ENCODE results near the gene CGB5.

CGB5 gene

GRCh38 chr19:49091391-49092038 is 47.9 kb downstream of the CGB5 start:
- H3K4me3 ChIP-seq (ENCODE audit: low read depth, low read length), result no peak overlapping the region
- TF ChIP-seq MAX (IDR thresholded peaks at IDR 0.05; ENCODE audit: low read depth, low read length) (no peak), POLR2A (IDR thresholded peaks at IDR 0.05; ENCODE audit: extremely low read depth, insufficient read length) (no peak), MYC (IDR thresholded peaks at IDR 0.05; ENCODE audit: low read depth, low read length) (no peak), CTCF (IDR thresholded peaks at IDR 0.05; ENCODE audit: low read depth, low read length) (no peak)
- no peak for DNase-seq (ENCODE audit: low read depth)

GRCh38 chr19:49092686-49093085 is 49.0 kb downstream of the CGB5 start:
- no peak for TF ChIP-seq MYC (IDR thresholded peaks at IDR 0.05; ENCODE audit: low read depth, low read length)
- TF ChIP-seq CTCF (IDR thresholded peaks at IDR 0.05; ENCODE audit: low read depth, low read length), result no peak
- TF ChIP-seq MAX (IDR thresholded peaks at IDR 0.05; ENCODE audit: low read depth, low read length), result no peak
- TF ChIP-seq POLR2A (IDR thresholded peaks at IDR 0.05; ENCODE audit: extremely low read depth, insufficient read length), result no peak
- no peak for DNase-seq (ENCODE audit: low read depth)
- no peak overlapping the region for H3K4me3 ChIP-seq (ENCODE audit: low read depth, low read length)

Measured in NB4 (cell line).